Cardiac muscle cell (in vitro differentiated cells and primary cell): Measurements from ENCODE around the gene ROPN1L. TPM values are rescaled to one million over a fixed set of nuclear protein-coding genes. Genes with fewer than 3 reads are reported as not detected.

Experiments used
- DNase-seq, 2 donors: peaks; one replicate each; pipeline versions ENCODE4 v3.0.0 to v3.0.0-alpha.2; 2010 to 2017; ENCODE audit warnings: low read depth in 1 of 2, low spot score in 1 of 2
- H3K27ac ChIP-seq: fragments of 200-600 bp; sonication (generic); 2 replicates; pipeline ENCODE4 v1.5.1; 2016
- H3K27me3 ChIP-seq: fragments of 200-600 bp; sonication (generic); 2 replicates; pipeline ENCODE4 v1.6.0; 2016; ENCODE audit warnings: control low read depth
- H3K36me3 ChIP-seq: fragments of 200-600 bp; sonication (generic); 2 replicates; pipeline ENCODE4 v1.5.1; 2016; ENCODE audit warnings: control low read depth
- H3K4me1 ChIP-seq: fragments of 200-600 bp; sonication (generic); 2 replicates; pipeline ENCODE4 v1.8.1; 2017; ENCODE audit warnings: low read depth, mild to moderate bottlenecking, mixed run types
- H3K4me3 ChIP-seq: fragments of 200-600 bp; sonication (generic); 2 replicates; pipeline ENCODE4 v1.5.1; 2016; ENCODE audit warnings: mild to moderate bottlenecking
- H3K9me3 ChIP-seq: fragments of 200-600 bp; sonication (generic); 2 replicates; pipeline ENCODE4 v1.5.1; 2017; ENCODE audit warnings: low read depth, mild to moderate bottlenecking, control low read depth
- polyA plus RNA-seq: library from polyadenylated mRNA; unstranded; fragments of >200 nt; fragmentation: Nextera tagmentation; extraction: Ambion mirVana; gene quantifications from 2 replicates; pipeline ENCODE4 v1.2.1, GENCODE V29; 2016
- total RNA-seq: library from RNA; depleted of rRNA; stranded (reverse); fragments of >200 nt; gene quantifications from 2 replicates; pipeline ENCODE4 v1.2.3, GENCODE V29; 2016
- TF ChIP-seq, protein P1 (sequence below): IDR thresholded peaks from 2 replicates; pipeline ENCODE4 v1.5.1; 2012; ENCODE audit warnings: low read depth, mild to moderate bottlenecking, low read length

The ROPN1L gene
- total and polyA plus RNA-seq, 2 experiments from 2014 or later = 1.3 TPM

DNA sequence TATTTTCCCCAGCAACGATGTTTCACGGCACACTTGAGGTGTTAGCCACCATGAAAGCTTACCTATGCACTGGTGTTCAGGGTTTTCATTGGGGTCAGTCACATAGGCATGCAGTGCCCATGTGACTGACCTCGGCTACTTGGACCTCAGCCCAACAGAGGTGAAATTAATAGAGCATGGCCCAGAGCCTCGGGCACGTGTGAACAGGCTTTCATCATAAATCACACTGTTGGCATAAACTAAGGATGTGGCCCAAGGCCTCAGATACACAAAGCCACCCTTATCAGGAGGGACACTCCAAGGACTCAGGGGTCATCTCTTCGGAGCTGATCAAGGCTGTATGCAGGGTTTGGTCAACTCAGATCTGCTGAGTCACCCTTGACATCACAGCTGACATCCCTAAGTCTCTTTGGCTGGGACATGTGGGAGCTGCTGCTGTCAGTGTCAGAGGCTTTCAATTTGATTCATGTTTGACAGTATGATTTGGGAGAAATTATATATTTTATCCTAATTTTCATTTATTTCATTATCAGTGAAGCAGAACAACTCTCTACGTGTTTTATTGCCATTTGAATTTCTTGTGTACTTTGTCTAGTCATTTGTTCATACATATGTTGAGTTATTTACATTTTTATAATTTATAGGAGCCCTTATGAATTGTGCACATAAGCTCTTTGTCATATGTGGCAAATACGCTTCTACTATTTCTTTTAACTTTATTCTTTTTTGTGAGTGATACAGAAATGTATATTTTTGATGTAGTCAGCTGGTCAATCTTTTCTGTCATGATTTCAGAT lies 62.5 kb downstream of the ROPN1L start:
- H3K27ac ChIP-seq = no peak overlapping the region
- DNase-seq = peak in 1 of 2 donors; percentile 13
- no peak overlapping the region for H3K4me3 ChIP-seq
- H3K9me3 ChIP-seq = no peaks in the 10 kb centered on the region
- peaks cover 15% of the 10 kb centered on the region for H3K4me1 ChIP-seq
- no peaks in the 10 kb centered on the region for H3K27me3 ChIP-seq
- TF ChIP-seq, protein P1, sequence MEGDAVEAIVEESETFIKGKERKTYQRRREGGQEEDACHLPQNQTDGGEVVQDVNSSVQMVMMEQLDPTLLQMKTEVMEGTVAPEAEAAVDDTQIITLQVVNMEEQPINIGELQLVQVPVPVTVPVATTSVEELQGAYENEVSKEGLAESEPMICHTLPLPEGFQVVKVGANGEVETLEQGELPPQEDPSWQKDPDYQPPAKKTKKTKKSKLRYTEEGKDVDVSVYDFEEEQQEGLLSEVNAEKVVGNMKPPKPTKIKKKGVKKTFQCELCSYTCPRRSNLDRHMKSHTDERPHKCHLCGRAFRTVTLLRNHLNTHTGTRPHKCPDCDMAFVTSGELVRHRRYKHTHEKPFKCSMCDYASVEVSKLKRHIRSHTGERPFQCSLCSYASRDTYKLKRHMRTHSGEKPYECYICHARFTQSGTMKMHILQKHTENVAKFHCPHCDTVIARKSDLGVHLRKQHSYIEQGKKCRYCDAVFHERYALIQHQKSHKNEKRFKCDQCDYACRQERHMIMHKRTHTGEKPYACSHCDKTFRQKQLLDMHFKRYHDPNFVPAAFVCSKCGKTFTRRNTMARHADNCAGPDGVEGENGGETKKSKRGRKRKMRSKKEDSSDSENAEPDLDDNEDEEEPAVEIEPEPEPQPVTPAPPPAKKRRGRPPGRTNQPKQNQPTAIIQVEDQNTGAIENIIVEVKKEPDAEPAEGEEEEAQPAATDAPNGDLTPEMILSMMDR = no peak
- no peaks in the 10 kb centered on the region for H3K36me3 ChIP-seq

DNA sequence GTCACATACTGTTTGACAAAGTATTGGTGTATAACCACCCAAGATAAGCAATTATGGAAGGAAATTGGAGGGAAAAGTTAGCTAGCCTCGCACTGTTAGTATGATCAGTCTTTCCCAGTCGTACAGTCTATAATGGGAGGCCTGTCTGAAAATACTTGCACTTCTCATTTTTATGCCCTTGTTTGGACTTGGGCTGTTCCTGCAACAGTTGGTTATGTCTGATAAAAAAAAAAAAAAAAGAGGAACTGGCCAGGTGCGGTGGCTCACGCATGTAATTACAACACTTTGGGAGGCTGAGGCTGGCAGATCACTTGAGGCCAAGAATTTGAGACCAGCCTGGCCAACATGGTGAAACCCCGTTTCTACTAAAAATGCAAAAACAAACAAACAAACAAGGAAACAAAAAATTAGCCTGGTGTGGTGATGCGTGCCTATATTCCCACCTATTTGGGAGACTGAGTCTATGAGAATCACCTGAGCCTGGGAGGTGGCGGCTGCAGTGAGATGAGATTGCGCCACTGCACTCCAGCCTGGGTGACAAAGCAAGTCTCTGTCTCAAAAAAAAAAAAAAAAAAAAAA lies 63.9 kb downstream of the ROPN1L start:
- Histone ChIP-seq H3K36me3 (no peaks in the 10 kb centered on the region), H3K4me3 (no peak overlapping the region), H3K9me3 (no peaks in the 10 kb centered on the region), H3K4me1 (peaks cover 15% of the 10 kb centered on the region), H3K27me3 (no peaks in the 10 kb centered on the region), H3K27ac (no peak overlapping the region)
- TF ChIP-seq, protein P1 = no peak
- no peak for DNase-seq

DNA sequence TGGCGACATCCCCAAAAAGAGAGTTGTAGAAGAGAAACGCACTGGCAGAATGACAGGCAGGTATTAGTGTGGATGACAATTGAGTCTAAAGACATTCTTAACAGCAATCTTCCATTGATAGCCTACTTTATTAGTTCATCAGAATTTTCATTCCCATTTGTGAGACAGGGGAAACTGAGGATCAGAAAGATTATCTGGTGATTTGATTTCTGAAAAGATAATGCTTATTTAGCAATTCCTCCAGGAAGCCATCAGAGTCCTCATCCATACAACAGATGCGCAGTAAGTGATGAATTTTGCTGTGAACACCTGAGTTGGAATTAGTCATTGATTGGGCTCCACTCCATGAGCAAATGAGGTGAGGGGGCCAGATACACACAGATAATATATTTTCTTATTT lies 64.9 kb downstream of the ROPN1L start:
- TF ChIP-seq, protein P1 = no peak
- H3K36me3 ChIP-seq = no peaks in the 10 kb centered on the region
- no peaks in the 10 kb centered on the region for H3K27me3 ChIP-seq
- no peaks in the 10 kb centered on the region for H3K9me3 ChIP-seq
- H3K27ac ChIP-seq = no peak overlapping the region
- H3K4me3 ChIP-seq = no peak overlapping the region
- DNase-seq = no peak
- peaks cover 15% of the 10 kb centered on the region for H3K4me1 ChIP-seq

DNA sequence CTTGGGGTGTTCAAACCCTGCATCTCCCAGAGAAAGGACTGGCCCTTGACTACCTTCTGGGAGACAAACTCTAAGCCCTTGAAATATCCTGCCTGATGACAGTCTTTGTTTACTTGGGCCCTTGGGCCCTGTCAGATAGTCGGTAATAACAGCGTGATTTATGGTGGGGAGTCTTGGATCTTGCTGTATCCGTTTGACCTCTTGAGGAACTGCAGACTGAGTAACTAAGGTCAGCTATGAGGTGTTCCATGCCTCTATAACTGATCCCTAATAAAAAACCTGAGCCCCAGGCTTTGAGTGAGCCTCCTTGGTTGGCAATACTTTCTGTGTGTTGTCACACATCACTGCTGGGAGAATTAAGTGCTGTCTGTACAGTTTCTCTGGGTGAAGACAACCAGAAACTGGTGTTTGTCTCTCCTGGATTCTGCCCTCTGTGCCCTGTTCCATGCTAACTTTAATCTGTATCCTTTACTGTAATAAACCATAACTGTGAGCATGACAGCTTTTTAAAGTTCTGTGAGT lies 66.0 kb downstream of the ROPN1L start:
- H3K4me1 ChIP-seq = peaks cover 13% of the 10 kb centered on the region
- TF ChIP-seq, protein P1 = no peak
- peak in 1 of 2 donors; percentile 22 for DNase-seq
- no peak overlapping the region for H3K4me3 ChIP-seq
- no peaks in the 10 kb centered on the region for H3K9me3 ChIP-seq
- peak overlapping the region; percentile 41 for H3K27ac ChIP-seq
- H3K27me3 ChIP-seq = no peaks in the 10 kb centered on the region
- no peaks in the 10 kb centered on the region for H3K36me3 ChIP-seq

DNA sequence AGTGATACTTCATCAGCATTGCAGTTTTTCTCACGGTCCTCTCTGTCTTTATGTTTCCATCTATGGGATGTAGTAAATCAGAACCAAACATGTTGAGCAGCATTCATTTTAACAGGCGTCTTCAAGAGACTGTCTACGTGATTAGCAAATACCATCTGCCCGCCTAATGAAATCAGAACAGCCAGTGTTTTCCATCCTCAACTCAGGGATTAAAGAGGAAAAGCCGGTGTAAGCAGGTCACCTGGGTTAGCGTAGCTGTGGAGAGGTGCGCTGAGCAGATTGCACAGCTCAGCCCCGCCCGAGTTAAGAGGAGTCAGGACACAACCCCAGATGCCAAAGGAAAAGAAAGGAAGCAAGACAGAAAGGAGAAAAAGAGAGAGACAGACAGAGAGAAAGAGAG lies 67.9 kb downstream of the ROPN1L start:
- Histone ChIP-seq H3K36me3 (no peaks in the 10 kb centered on the region), H3K27me3 (no peaks in the 10 kb centered on the region), H3K9me3 (no peaks in the 10 kb centered on the region), H3K27ac (no peak overlapping the region), H3K4me1 (peaks cover 6% of the 10 kb centered on the region), H3K4me3 (no peak overlapping the region)
- no peak for DNase-seq
- TF ChIP-seq, protein P1 = no peak
